GM18868 (cell line): Measurements from ENCODE around the gene ANK2.

Experiments
- ATAC-seq: cut with Tn5 transposase; IDR thresholded peaks from one replicate; pipeline ENCODE4 v1.9.1; 2021; ENCODE audit warnings: mild to moderate bottlenecking, moderate library complexity; ENCODE audit not compliant: unreplicated experiment

The ANK2 gene

GRCh38 chr4:113433116-113433515 lies 383.7 kb downstream of the ANK2 start:
- no peak for ATAC-seq
